Pancreas (tissue), 10 donors: ENCODE data around the gene NCR2. TPM values are rescaled to one million over a fixed set of nuclear protein-coding genes. Genes with fewer than 3 reads are reported as not detected.

Source experiments
- ATAC-seq, 4 donors: fragments of 200-7000 bp; cut with Tn5 transposase; one replicate each; pipeline versions ENCODE4 v1.8.0 to v1.9.1; 2020; ENCODE audit warnings: mild to moderate bottlenecking in 4 of 4, moderate library complexity in 4 of 4
- DNase-seq, 6 donors: peaks; one replicate each; pipeline ENCODE4 v3.0.0-alpha.2; 2020
- FAIRE-seq: peaks from 2 replicates; lab custom pipeline; 2012; peaks lifted over from hg19 to GRCh38; lab: Jason Lieb, UNC
- H3K27ac ChIP-seq, 4 donors: fragments of 200-600 bp; sonication (generic); 1 replicate in 3 of 4; 2 replicates in 1 of 4; pipeline versions ENCODE4 v1.5.0 to v1.8.0; 2020
- H3K27me3 ChIP-seq, 4 donors: fragments of 200-600 bp; one replicate each; pipeline ENCODE4 v1.8.0; 2021
- H3K36me3 ChIP-seq, 3 donors: fragments of 200-600 bp; sonication (generic) in 1 of 3; one replicate each; pipeline versions ENCODE4 v1.5.0 to v1.8.0; 2020 to 2021
- H3K4me1 ChIP-seq, 3 donors: fragments of 200-600 bp; one replicate each; pipeline ENCODE4 v1.8.0; 2021
- H3K4me3 ChIP-seq, 4 donors: fragments of 200-600 bp; sonication (generic) in 2 of 4; one replicate each; pipeline versions ENCODE4 v1.5.0 to v1.8.0; 2020 to 2021
- H3K9me3 ChIP-seq, 4 donors: fragments of 200-600 bp; one replicate each; pipeline ENCODE4 v1.8.0; 2021
- CTCF ChIP-seq, 4 donors: fragments of 200-600 bp; sonication (generic) in 3 of 4; IDR thresholded peaks; one replicate each; pipeline versions ENCODE4 v1.5.0 to v1.8.0; 2021; ENCODE audit warnings: antibody characterized with exemption in 4 of 4
- WGBS, 2 donors: extraction: QIAGEN DNeasy Blood & Tissue Kit; methylation state at CpG; one replicate each; pipeline ENCODE4 v1.1.7; 2013; 5-methylcytosine and 5-hydroxymethylcytosine counted together
- intact Hi-C, 3 donors: fragments of 100-400 bp; cut with DNase I; formaldehyde crosslinking; loops; one replicate each; pipeline versions ENCODE4 v1.11.1 to v1.14.2; 2022
- polyA plus RNA-seq, 2 donors: library from polyadenylated mRNA; stranded (reverse); fragments of 200-250 nt; gene quantifications; one replicate each; pipeline ENCODE4 v1.2.3, GENCODE V29; 2013
- total RNA-seq, 6 donors: library from RNA; stranded (reverse); fragmentation: NEBNext Ultra II Directional in 4 of 6; extraction: Animal tissue kit (Norgen Biotek cat#: 25700) in 4 of 6; gene quantifications; one replicate each; pipeline versions ENCODE4 v1.2.1 to v1.2.4, GENCODE V29; 2021 to 2023
- donor health status: healthy with polysubstance abuse.
- donor health status: DM: no; HTN: no; CAD: no; lungs with moderate emphysema.
- donor health status: DM: no; HTN: no; CAD: no.
- donor health status: control.
- donor health status: control.
- donor health status: Bipolar disorder and iron deficiency.
- donor health status: DM: yes; HTN: yes; CAD: no.
- donor health status: DM: no; HTN: no; CAD: no.
- donor health status: DM: no; HTN: no; CAD: no.
- donor health status: DM: yes; HTN: yes; CAD: no.

NCR2 gene
- total and polyA plus RNA-seq, 8 donors, result not detected

DNA sequence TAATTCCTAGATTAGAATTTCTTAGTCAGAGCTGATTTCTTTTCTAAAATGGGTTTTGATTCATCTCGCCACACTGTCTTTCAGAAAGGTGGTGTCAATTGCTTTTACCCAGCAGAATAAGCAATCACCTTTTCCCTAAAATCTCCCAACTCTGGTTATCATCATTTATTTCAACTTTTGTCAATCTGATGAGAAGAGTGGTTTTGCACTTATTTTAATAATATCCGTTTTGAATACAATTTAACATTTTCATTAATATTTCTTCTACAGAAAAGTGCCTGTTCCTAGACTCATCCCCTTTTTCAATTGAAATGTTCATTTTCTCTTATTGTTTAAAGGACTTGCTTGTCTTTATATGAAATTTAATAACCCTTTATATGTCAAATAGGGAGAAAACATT is 8.2 kb upstream of the NCR2 start:
- ATAC-seq, result no peak
- no peak for TF ChIP-seq CTCF (IDR thresholded peaks at IDR 0.05)
- no peaks in the 10 kb centered on the region for H3K9me3 ChIP-seq
- no peaks in the 10 kb centered on the region for H3K36me3 ChIP-seq
- intact Hi-C loops, result no loop called here
- no peak overlapping the region for H3K4me3 ChIP-seq
- FAIRE-seq, result no peak
- no peaks in the 10 kb centered on the region for H3K4me1 ChIP-seq
- WGBS, 2 donors, result 52 to 78% methylated on average over 2 of the region's 2 CpGs
- DNase-seq, result no peak
- H3K27ac ChIP-seq, result no peak overlapping the region
- H3K27me3 ChIP-seq, result peaks cover 0 to 6% (median 1%) of the 10 kb centered on the region in 4 donors

- Histone ChIP-seq H3K36me3 (no peaks in the 10 kb centered on the region), H3K4me3 (no peak overlapping the region), H3K27me3 (peaks cover 0 to 6% (median 0%) of the 10 kb centered on the region in 4 donors), H3K4me1 (no peaks in the 10 kb centered on the region), H3K9me3 (no peaks in the 10 kb centered on the region), H3K27ac (no peak overlapping the region)
- DNase-seq (no peak), ATAC-seq (no peak), FAIRE-seq (no peak)
- intact Hi-C loops, result no loop called here
- 85 to 86% methylated on average over 11 of the region's 11 CpGs for WGBS, 2 donors
- TF ChIP-seq CTCF (IDR thresholded peaks at IDR 0.05), result no peak
Measured at GRCh38 chr6:41331401-41332150, 3.8 kb upstream of the NCR2 start.

DNA sequence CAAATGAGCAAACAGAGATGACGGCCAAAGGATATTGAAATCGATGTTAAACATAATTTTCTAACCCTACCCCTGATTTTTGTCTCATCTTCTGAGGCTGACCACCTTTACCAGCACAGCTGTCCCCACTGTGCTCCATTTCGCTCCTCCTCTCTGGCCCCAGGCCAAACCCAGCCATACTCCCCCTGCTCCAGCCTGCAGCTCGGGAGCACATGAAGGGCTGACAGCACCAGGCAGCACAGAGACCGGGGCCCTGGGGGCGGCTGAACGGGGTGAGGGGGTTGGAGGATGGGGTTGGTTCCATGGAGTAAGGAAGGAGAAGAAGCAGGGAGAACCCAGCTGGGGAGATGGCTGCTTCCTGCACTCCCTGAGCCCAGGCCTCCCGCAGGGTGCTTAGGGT is 3.2 kb upstream of the NCR2 start:
- DNase-seq (no peak), ATAC-seq (no peak), FAIRE-seq (no peak)
- intact Hi-C loops, result no loop called here
- no peak overlapping the region for H3K4me3 ChIP-seq
- WGBS, 2 donors, result 66 to 71% methylated on average over 8 of the region's 8 CpGs
- peaks cover 0 to 6% (median 0%) of the 10 kb centered on the region in 4 donors for H3K27me3 ChIP-seq
- no peak overlapping the region for H3K27ac ChIP-seq
- no peaks in the 10 kb centered on the region for H3K9me3 ChIP-seq
- H3K36me3 ChIP-seq, result no peaks in the 10 kb centered on the region
- TF ChIP-seq CTCF (IDR thresholded peaks at IDR 0.05), result no peak
- no peaks in the 10 kb centered on the region for H3K4me1 ChIP-seq

GRCh38 chr6:41332842-41333736 is 2.3 kb upstream of the NCR2 start:
- H3K9me3 ChIP-seq, result no peaks in the 10 kb centered on the region
- no peaks in the 10 kb centered on the region for H3K4me1 ChIP-seq
- TF ChIP-seq CTCF (IDR thresholded peaks at IDR 0.05), result no peak
- no peak overlapping the region for H3K27ac ChIP-seq
- ATAC-seq (no peak), DNase-seq (no peak), FAIRE-seq (no peak)
- H3K4me3 ChIP-seq, result no peak overlapping the region
- peaks cover 0 to 6% (median 0%) of the 10 kb centered on the region in 4 donors for H3K27me3 ChIP-seq
- 64 to 72% methylated on average over 4 of the region's 4 CpGs for WGBS, 2 donors
- H3K36me3 ChIP-seq, result no peaks in the 10 kb centered on the region
- intact Hi-C loops, result no loop called here
